Caco-2 (cell line): ENCODE data around the gene PLLP. TPM values are rescaled to one million over a fixed set of nuclear protein-coding genes. Genes with fewer than 3 reads are reported as not detected.

Experiments
- BruUV-seq: library from RNA; stranded (reverse); fragments of 400-500 nt; replicated peaks from 2 replicates; lab custom pipeline; 2021; lab: Mats Ljungman, UMichigan
- CTCF ChIA-PET: fragments of 300-600 bp; sonication (Branson Sonifier 250); formaldehyde crosslinking; loops from one replicate; lab custom pipeline; 2022; ENCODE audit warnings: antibody characterized with exemption; lab: Charles Lee
- POLR2A ChIA-PET: fragments of 300-600 bp; sonication (Branson Sonifier 250); formaldehyde crosslinking; loops from one replicate; lab custom pipeline; 2022; ENCODE audit warnings: antibody characterized with exemption; lab: Charles Lee
- DNase-seq, 2 experiments: peaks; one replicate each; pipeline versions ENCODE4 v3.0.0 to v3.0.0-alpha.2; 2020 to 2022
- H3K27me3 ChIP-seq: replicated peaks from 2 replicates; pipeline ENCODE4 v1.6.0; 2011; ENCODE audit warnings: low read length; ENCODE audit not compliant: control insufficient read depth, insufficient read depth
- H3K36me3 ChIP-seq: 2 replicates; pipeline ENCODE4 v1.5.1; 2011; ENCODE audit warnings: low read length; ENCODE audit not compliant: control insufficient read depth, insufficient read depth
- H3K4me1 ChIP-seq: fragments of 250-450 bp; sonication (Bioruptor Pico); 2 replicates; pipeline ENCODE4 v1.5.1; 2020; ENCODE audit warnings: mild to moderate bottlenecking
- H3K4me3 ChIP-seq: 2 replicates; pipeline ENCODE4 v1.5.1; 2011; ENCODE audit warnings: low read depth, mild to moderate bottlenecking, control low read depth, low read length
- H3K9me3 ChIP-seq: fragments of 250-450 bp; sonication (Bioruptor Pico); 2 replicates; pipeline ENCODE4 v1.5.1; 2020; ENCODE audit warnings: mild to moderate bottlenecking, moderate library complexity
- H3K27ac Mint-ChIP-seq: one replicate; pipeline ENCODE4 v1.8.0; 2022; ENCODE audit warnings: mixed read lengths; ENCODE audit not compliant: unreplicated experiment
- H3K27me3 Mint-ChIP-seq: one replicate; pipeline ENCODE4 v1.8.0; 2022; ENCODE audit warnings: mixed read lengths; ENCODE audit not compliant: insufficient read depth, unreplicated experiment
- H3K36me3 Mint-ChIP-seq: one replicate; pipeline ENCODE4 v1.8.0; 2022; ENCODE audit warnings: mild to moderate bottlenecking, mixed read lengths; ENCODE audit not compliant: insufficient read depth, unreplicated experiment
- H3K4me1 Mint-ChIP-seq: one replicate; pipeline ENCODE4 v1.8.0; 2022; ENCODE audit warnings: low read depth, mixed read lengths; ENCODE audit not compliant: unreplicated experiment
- H3K4me3 Mint-ChIP-seq: one replicate; pipeline ENCODE4 v1.8.0; 2022; ENCODE audit warnings: mild to moderate bottlenecking, moderate library complexity, mixed read lengths; ENCODE audit not compliant: unreplicated experiment
- H3K9me3 Mint-ChIP-seq: one replicate; pipeline ENCODE4 v1.8.0; 2022; ENCODE audit warnings: mixed read lengths; ENCODE audit not compliant: unreplicated experiment
- intact Hi-C: fragments of 100-400 bp; cut with micrococcal nuclease; formaldehyde crosslinking; loops from one replicate; pipeline ENCODE4 v1.10.0; 2022; ENCODE audit not compliant: unreplicated experiment
- total RNA-seq: library from RNA; stranded (reverse); gene quantifications from 2 replicates; pipeline ENCODE4 v1.2.3, GENCODE V29; 2022
- TF ChIP-seq, protein P1 (sequence below), 2 experiments: fragments of 200-600 bp in 1 of 2; IDR thresholded peaks; 1 replicate in 1 of 2; 2 replicates in 1 of 2; pipeline versions ENCODE4 v1.5.1 to v1.8.0; 2011 to 2022; ENCODE audit warnings: antibody characterized with exemption in 1 of 2, control low read depth in 1 of 2, inconsistent platforms in 1 of 2, low read depth in 1 of 2, low read length in 1 of 2, mild to moderate bottlenecking in 1 of 2, moderate library complexity in 1 of 2; ENCODE audit not compliant: insufficient read depth in 1 of 2, severe bottlenecking in 1 of 2, unreplicated experiment in 1 of 2

The PLLP gene
- total RNA-seq, 1 experiment from 2014 or later = 53.0 TPM

DNA sequence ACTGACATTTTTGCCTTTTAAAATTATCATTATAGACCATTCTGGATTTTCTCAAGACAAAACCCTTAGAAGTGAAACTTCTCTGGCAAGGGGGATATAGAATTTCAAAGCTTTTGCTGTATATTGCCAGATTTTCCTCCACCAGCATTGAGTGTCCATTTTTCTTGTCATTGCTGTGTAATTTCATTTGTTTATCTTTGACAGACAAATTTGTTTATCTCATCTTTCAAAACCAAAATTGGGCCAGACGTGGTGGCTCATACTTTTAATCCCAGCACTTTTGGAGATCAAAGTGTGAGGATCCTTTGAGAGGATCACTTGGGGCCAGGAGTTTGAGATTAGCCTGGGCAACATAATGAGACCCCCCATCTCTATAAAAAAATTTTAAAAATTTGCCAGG, 55.4 kb downstream of the PLLP start:
- no peaks in the 10 kb centered on the region for H3K27me3 Mint-ChIP-seq
- CTCF ChIA-PET = no interaction called here

DNA sequence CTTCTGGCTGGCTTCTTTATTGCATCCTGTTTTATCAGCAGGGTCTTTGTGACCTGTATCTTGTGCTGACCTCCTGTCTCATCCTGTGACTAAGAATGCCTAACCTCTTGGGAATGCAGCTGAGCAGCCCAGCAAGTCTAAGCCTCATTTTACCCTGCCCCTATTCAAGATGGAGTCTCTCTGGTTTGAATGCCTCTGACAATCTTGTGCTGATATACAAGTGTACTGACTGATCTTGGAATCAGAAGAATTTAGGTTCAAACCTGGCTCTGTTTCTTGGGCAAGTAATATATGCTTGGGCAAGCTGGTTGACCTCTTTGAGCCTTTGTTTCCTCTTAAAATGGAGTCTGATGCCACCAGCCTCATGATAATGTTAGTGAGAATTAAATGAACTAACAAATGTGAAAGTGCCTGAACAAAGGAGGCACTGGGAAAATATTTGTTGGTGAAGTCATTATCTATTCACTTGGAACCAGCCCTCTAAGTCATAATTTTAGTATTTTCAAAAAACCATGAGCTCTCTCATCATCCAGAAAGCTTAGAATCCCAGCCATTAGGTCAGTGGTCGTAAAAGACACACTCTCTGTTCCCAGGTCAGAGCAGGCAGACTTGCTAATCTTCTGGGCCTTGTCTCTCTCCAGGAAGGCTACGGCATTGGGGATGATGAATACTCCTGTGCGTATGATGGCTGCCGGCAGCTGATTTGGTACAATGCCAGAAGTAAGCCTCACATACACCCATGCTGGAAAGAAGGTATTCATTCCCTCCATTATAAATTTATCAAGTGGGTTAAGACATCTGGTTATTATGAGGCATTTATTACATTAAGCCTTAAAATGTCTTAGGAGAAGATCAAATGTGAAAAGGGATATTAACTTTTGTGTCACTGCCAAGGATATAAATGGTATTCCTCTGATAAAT, 57.5 kb downstream of the PLLP start:
- no peak overlapping the region for H3K4me3 ChIP-seq
- H3K36me3 Mint-ChIP-seq = peaks cover 91% of the 10 kb centered on the region
- H3K27me3 ChIP-seq = no peaks in the 10 kb centered on the region
- H3K9me3 ChIP-seq = no peaks in the 10 kb centered on the region
- POLR2A ChIA-PET = no interaction called here
- CTCF ChIA-PET = no interaction called here
- H3K4me1 Mint-ChIP-seq = no peaks in the 10 kb centered on the region
- no peak overlapping the region for H3K4me3 Mint-ChIP-seq
- no peak overlapping the region for H3K27ac Mint-ChIP-seq
- BruUV-seq = no TSS peak
- H3K27me3 Mint-ChIP-seq = no peaks in the 10 kb centered on the region
- H3K36me3 ChIP-seq = peaks cover 6% of the 10 kb centered on the region
- intact Hi-C loops = no loop called here
- no peaks in the 10 kb centered on the region for H3K9me3 Mint-ChIP-seq
- DNase-seq = no peak
- TF ChIP-seq, protein P1, sequence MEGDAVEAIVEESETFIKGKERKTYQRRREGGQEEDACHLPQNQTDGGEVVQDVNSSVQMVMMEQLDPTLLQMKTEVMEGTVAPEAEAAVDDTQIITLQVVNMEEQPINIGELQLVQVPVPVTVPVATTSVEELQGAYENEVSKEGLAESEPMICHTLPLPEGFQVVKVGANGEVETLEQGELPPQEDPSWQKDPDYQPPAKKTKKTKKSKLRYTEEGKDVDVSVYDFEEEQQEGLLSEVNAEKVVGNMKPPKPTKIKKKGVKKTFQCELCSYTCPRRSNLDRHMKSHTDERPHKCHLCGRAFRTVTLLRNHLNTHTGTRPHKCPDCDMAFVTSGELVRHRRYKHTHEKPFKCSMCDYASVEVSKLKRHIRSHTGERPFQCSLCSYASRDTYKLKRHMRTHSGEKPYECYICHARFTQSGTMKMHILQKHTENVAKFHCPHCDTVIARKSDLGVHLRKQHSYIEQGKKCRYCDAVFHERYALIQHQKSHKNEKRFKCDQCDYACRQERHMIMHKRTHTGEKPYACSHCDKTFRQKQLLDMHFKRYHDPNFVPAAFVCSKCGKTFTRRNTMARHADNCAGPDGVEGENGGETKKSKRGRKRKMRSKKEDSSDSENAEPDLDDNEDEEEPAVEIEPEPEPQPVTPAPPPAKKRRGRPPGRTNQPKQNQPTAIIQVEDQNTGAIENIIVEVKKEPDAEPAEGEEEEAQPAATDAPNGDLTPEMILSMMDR (IDR thresholded peaks at IDR 0.05; ENCODE audit: insufficient read depth in 1 of 2, low read depth in 1 of 2, low read length in 1 of 2, severe bottlenecking in 1 of 2, unreplicated experiment in 1 of 2) = no peak
- H3K4me1 ChIP-seq = no peaks in the 10 kb centered on the region

More for the DNA sequence above, 55.4 kb downstream of the PLLP start:
- Histone ChIP-seq H3K27me3 (no peaks in the 10 kb centered on the region), H3K4me3 (no peak overlapping the region), H3K36me3 (peaks cover under 1% of the 10 kb centered on the region), H3K9me3 (no peaks in the 10 kb centered on the region), H3K4me1 (no peaks in the 10 kb centered on the region)
- no peaks in the 10 kb centered on the region for H3K4me1 Mint-ChIP-seq
- peaks cover 89% of the 10 kb centered on the region for H3K36me3 Mint-ChIP-seq
- no peak overlapping the region for H3K4me3 Mint-ChIP-seq
- TF ChIP-seq, protein P1 (IDR thresholded peaks at IDR 0.05; ENCODE audit: insufficient read depth in 1 of 2, low read depth in 1 of 2, low read length in 1 of 2, severe bottlenecking in 1 of 2, unreplicated experiment in 1 of 2) = no peak
- no TSS peak for BruUV-seq
- POLR2A ChIA-PET = no interaction called here
- no peak for DNase-seq
- no peaks in the 10 kb centered on the region for H3K9me3 Mint-ChIP-seq
- H3K27ac Mint-ChIP-seq = no peak overlapping the region
- intact Hi-C loops = no loop called here

DNA sequence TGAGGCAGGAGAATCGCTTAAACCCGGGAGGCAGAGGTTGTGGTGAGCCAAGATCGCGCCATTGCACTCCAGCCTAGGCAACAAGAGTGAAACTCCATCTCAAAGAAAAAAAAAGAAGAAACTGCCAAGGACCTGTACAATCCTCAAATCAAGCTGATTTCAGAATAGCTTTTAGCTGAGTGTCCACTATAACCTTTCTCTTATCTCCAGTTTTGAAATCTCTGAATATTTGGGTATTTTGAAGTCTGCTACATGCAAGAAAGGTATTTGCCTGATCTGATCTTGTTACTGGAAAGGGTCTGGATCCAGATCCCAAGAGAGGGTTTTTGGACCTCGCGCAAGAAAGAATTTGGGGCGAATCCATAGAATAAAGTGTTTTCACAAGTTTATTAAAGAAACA, 58.5 kb downstream of the PLLP start:
- Mint-ChIP-seq H3K4me3 (no peak overlapping the region), H3K36me3 (peaks cover 89% of the 10 kb centered on the region), H3K9me3 (no peaks in the 10 kb centered on the region), H3K27ac (no peak overlapping the region), H3K27me3 (no peaks in the 10 kb centered on the region), H3K4me1 (no peaks in the 10 kb centered on the region)
- Histone ChIP-seq H3K4me3 (no peak overlapping the region), H3K27me3 (no peaks in the 10 kb centered on the region), H3K4me1 (no peaks in the 10 kb centered on the region), H3K9me3 (no peaks in the 10 kb centered on the region), H3K36me3 (peaks cover 6% of the 10 kb centered on the region)
- intact Hi-C loops = no loop called here
- CTCF ChIA-PET = interaction anchor here (0.7 kb wide), 1 partner anchor 237 kb away, joined by 4 read pairs; the partner anchor contains the start of gene NLRC5
- TF ChIP-seq, protein P1 (IDR thresholded peaks at IDR 0.05; ENCODE audit: insufficient read depth in 1 of 2, low read depth in 1 of 2, low read length in 1 of 2, severe bottlenecking in 1 of 2, unreplicated experiment in 1 of 2) = no peak
- no TSS peak for BruUV-seq
- no peak for DNase-seq
- POLR2A ChIA-PET = no interaction called here
